ENCODE data around the gene HTR4. TPM values are rescaled to one million over a fixed set of nuclear protein-coding genes. Genes with fewer than 3 reads are reported as not detected.

Gene HTR4, protein sequence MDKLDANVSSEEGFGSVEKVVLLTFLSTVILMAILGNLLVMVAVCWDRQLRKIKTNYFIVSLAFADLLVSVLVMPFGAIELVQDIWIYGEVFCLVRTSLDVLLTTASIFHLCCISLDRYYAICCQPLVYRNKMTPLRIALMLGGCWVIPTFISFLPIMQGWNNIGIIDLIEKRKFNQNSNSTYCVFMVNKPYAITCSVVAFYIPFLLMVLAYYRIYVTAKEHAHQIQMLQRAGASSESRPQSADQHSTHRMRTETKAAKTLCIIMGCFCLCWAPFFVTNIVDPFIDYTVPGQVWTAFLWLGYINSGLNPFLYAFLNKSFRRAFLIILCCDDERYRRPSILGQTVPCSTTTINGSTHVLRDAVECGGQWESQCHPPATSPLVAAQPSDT
- total RNA-seq, result not detected
- not detected for polyA plus RNA-seq (2013, experiment 1 of 2)
- polyA plus RNA-seq (2013, experiment 2 of 2), result not detected
- long read RNA-seq, experiment 1, result 0 reads
- long read RNA-seq, experiment 2, result 0 reads
- long read RNA-seq, experiment 3, result 0 reads
- long read RNA-seq, experiment 4, result 0 reads

DNA sequence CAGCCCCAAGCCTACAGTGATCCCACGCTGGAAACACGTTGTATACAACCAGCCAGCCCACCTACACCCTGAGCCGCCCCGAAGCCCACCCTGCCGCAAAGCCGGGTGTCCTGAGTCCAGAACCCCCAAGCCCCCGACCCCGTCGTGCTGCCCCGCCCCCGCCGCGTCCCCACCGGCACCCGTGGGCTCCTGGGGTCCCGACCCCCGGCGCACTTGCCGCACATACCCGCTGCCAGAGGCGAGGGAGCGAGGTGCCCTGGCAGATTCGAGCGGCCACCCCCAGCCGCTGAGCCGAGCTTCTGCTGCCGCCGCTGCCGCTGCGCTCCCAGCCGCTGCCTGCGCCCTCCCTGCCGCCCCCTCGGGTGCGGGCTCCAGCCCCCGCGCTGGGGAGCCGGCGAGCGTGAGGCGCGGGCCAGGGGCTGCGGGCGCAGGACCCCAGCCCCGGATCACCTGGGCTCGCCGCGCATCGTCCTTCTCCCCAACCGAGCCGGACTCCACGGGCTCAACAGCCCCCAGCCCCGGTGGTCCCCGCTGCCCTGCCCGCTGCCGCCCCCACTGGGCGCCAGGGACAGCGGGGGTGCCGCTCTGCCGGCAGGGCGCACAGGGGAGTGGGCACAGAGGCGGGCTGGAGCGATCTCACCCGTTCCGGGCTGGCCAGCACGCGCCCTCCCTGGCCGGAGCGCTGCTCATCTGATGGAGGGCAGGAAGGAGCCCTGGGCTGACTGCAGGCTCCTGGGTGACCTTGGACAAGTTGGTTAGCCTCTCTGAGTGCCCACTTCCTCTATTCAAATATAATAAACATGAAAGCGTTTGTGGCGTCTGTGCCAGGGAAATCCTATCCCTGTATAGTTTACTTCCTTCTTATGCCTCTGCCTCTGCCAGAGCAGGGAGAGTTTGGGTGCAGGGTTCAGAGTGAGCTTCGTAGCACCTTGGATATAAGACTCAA, at the start of gene HTR4:
Gene HTR4 (minus strand): TSS at position 692 of the 946 bp plus-strand sequence. CDS start 17,513 bp downstream, outside the sequence.
- H3K27me3 Mint-ChIP-seq (ENCODE audit: insufficient read depth), result peaks cover 66% of the 10 kb centered on the region
- H3K9me3 ChIP-seq (ENCODE audit: control insufficient read depth, low read length), result no peaks in the 10 kb centered on the region
- H3K27ac Mint-ChIP-seq, result no peak within 1 kb of the TSS
- H3K4me3 Mint-ChIP-seq, result peak within 1 kb of the TSS; percentile 49
- H3K4me1 Mint-ChIP-seq, result peaks cover 6% of the 10 kb centered on the region
- WGBS, 2 experiments (ENCODE audit: insufficient coverage in 1 of 2, insufficient read length in 1 of 2), result 11 to 12% methylated on average over 14 to 72 of the region's 72 CpGs
- H3K36me3 Mint-ChIP-seq (ENCODE audit: low read depth), result no peaks in the 10 kb centered on the region
- H3K9ac ChIP-seq (ENCODE audit: extremely low read depth, low read length, poor library complexity, severe bottlenecking), result no peak within 1 kb of the TSS
- no peaks in the 10 kb centered on the region for H3K9me3 Mint-ChIP-seq
- peaks cover 5% of the 10 kb centered on the region for H3K4me1 ChIP-seq (ENCODE audit: control insufficient read depth, insufficient read depth, low read length)
- H3K27ac ChIP-seq (ENCODE audit: low read depth, low read length), result no peak within 1 kb of the TSS
- DNase-seq, result peak; percentile 74
- H3K36me3 ChIP-seq (ENCODE audit: control insufficient read depth, insufficient read depth, low read length), result no peaks in the 10 kb centered on the region
- H3K4me3 ChIP-seq (ENCODE audit: low read length), result peak within 1 kb of the TSS; percentile 64
- H3K27me3 ChIP-seq (ENCODE audit: control insufficient read depth, insufficient read depth, low read length, poor library complexity, severe bottlenecking), result peaks cover 81% of the 10 kb centered on the region
- TF ChIP-seq, protein P1, sequence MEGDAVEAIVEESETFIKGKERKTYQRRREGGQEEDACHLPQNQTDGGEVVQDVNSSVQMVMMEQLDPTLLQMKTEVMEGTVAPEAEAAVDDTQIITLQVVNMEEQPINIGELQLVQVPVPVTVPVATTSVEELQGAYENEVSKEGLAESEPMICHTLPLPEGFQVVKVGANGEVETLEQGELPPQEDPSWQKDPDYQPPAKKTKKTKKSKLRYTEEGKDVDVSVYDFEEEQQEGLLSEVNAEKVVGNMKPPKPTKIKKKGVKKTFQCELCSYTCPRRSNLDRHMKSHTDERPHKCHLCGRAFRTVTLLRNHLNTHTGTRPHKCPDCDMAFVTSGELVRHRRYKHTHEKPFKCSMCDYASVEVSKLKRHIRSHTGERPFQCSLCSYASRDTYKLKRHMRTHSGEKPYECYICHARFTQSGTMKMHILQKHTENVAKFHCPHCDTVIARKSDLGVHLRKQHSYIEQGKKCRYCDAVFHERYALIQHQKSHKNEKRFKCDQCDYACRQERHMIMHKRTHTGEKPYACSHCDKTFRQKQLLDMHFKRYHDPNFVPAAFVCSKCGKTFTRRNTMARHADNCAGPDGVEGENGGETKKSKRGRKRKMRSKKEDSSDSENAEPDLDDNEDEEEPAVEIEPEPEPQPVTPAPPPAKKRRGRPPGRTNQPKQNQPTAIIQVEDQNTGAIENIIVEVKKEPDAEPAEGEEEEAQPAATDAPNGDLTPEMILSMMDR (conservative IDR thresholded peaks at IDR 0.05), result peak; percentile 25

DNA sequence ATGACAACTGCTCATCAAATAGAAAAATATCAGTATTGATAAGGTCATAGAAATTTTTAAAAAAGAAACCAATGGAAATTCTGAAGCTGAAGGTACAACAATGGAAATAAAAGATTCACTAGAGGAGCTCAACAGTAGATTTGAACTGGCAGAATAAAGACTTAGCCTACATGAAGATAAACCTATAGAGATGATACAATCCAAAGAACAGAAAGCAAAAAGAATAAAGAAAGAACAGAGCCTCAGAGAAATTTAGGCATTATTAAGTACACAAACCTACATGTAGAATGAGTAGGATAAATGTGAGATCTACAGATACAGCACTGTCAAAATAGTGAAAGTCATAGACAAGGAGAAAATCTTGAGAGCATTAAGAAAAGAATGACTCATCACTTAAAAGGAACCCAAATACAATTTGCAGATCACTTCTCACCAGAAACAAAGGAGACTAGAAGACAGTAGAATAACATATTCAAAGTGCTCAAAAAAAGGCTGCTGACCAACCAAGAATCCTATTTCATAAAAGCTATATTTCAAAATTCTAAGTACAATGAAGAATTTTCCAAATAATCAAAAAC, 47.8 kb upstream of the HTR4 start:
- Histone ChIP-seq H3K9me3 (ENCODE audit: control insufficient read depth, low read length) (peaks cover 21% of the 10 kb centered on the region), H3K4me3 (ENCODE audit: low read length) (no peak overlapping the region), H3K9ac (ENCODE audit: extremely low read depth, low read length, poor library complexity, severe bottlenecking) (no peak overlapping the region), H3K4me1 (ENCODE audit: control insufficient read depth, insufficient read depth, low read length) (no peaks in the 10 kb centered on the region), H3K27me3 (ENCODE audit: control insufficient read depth, insufficient read depth, low read length, poor library complexity, severe bottlenecking) (no peaks in the 10 kb centered on the region), H3K36me3 (ENCODE audit: control insufficient read depth, insufficient read depth, low read length) (no peaks in the 10 kb centered on the region), H3K27ac (ENCODE audit: low read depth, low read length) (no peak overlapping the region)
- Mint-ChIP-seq H3K4me1 (no peaks in the 10 kb centered on the region), H3K27me3 (ENCODE audit: insufficient read depth) (no peaks in the 10 kb centered on the region), H3K4me3 (no peak overlapping the region), H3K9me3 (peaks cover 7% of the 10 kb centered on the region), H3K27ac (no peak overlapping the region), H3K36me3 (ENCODE audit: low read depth) (no peaks in the 10 kb centered on the region)
- no peak for DNase-seq
- TF ChIP-seq, protein P1 (conservative IDR thresholded peaks at IDR 0.05), result no peak

DNA sequence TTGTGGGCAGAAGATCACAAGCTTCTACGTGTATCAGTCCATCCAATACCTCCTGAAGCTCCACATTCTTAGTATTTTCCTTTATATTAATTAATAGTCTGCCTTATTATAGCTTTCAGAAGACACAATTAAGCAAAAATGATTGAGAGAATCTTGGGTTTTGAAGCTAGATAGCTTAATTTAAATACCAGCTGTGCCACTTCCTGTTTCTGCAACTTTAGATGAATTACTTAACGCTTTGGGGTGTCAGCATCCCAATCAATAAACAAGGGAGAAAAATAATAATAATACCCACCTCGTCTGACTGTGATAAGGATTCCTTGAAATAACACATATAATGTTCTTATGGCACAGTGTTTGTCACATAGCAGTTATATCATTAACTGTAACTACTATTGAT, 44.7 kb upstream of the HTR4 start:
- Histone ChIP-seq H3K4me1 (ENCODE audit: control insufficient read depth, insufficient read depth, low read length) (no peaks in the 10 kb centered on the region), H3K27ac (ENCODE audit: low read depth, low read length) (no peak overlapping the region), H3K36me3 (ENCODE audit: control insufficient read depth, insufficient read depth, low read length) (no peaks in the 10 kb centered on the region), H3K4me3 (ENCODE audit: low read length) (no peak overlapping the region), H3K9ac (ENCODE audit: extremely low read depth, low read length, poor library complexity, severe bottlenecking) (no peak overlapping the region), H3K9me3 (ENCODE audit: control insufficient read depth, low read length) (peaks cover 21% of the 10 kb centered on the region), H3K27me3 (ENCODE audit: control insufficient read depth, insufficient read depth, low read length, poor library complexity, severe bottlenecking) (no peaks in the 10 kb centered on the region)
- Mint-ChIP-seq H3K27ac (no peak overlapping the region), H3K36me3 (ENCODE audit: low read depth) (no peaks in the 10 kb centered on the region), H3K4me1 (peaks cover 16% of the 10 kb centered on the region), H3K4me3 (no peak overlapping the region), H3K9me3 (peaks cover 7% of the 10 kb centered on the region), H3K27me3 (ENCODE audit: insufficient read depth) (no peaks in the 10 kb centered on the region)
- DNase-seq, result no peak
- WGBS, 2 experiments (ENCODE audit: insufficient coverage in 1 of 2, insufficient read length in 1 of 2), result 95% methylated on average over 3 of the region's 3 CpGs; no CpG with 5 or more reads in 1 of the 2 experiments
- TF ChIP-seq, protein P1 (conservative IDR thresholded peaks at IDR 0.05), result no peak

Data from endodermal cell (in vitro differentiated cells).